Ovary (tissue), 9 donors: ENCODE results near the gene GTPBP10. TPM values are rescaled to one million over a fixed set of nuclear protein-coding genes. Genes with fewer than 3 reads are reported as not detected.

Experiments
- DNase-seq, 5 donors: peaks; one replicate each; pipeline ENCODE4 v3.0.0-alpha.2; 2019 to 2020
- H3K27ac ChIP-seq, 2 donors: fragments of 200-600 bp; one replicate each; pipeline versions ENCODE4 v1.5.1 to v1.8.0; 2019 to 2022
- H3K27me3 ChIP-seq: fragments of 200-600 bp; one replicate; pipeline ENCODE4 v1.8.0; 2022
- H3K36me3 ChIP-seq: fragments of 200-600 bp; sonication (generic); one replicate; pipeline ENCODE4 v1.5.1; 2019
- H3K4me1 ChIP-seq: one replicate; pipeline ENCODE4 v1.8.1; 2013; ENCODE audit warnings: mild to moderate bottlenecking, moderate library complexity; ENCODE audit not compliant: insufficient read depth
- H3K4me3 ChIP-seq: fragments of 200-600 bp; sonication (generic); one replicate; pipeline ENCODE4 v1.5.1; 2017
- H3K9me3 ChIP-seq, 2 donors: fragments of 200-600 bp in 1 of 2; sonication (generic) in 1 of 2; one replicate each; pipeline versions ENCODE4 v1.5.1 to v1.8.1; 2013 to 2019; ENCODE audit warnings: mild to moderate bottlenecking in 1 of 2, moderate library complexity in 1 of 2
- EP300 ChIP-seq: sonication (generic); formaldehyde crosslinking; IDR thresholded peaks from one replicate; pipeline ENCODE4 v1.6.1; 2017; ENCODE audit warnings: antibody characterized with exemption
- POLR2A ChIP-seq: fragments of 450-650 bp; IDR thresholded peaks from one replicate; pipeline ENCODE4 v1.6.1; 2017; ENCODE audit warnings: antibody characterized with exemption, mild to moderate bottlenecking, moderate library complexity
- WGBS, 3 donors: extraction: QIAGEN DNeasy Blood & Tissue Kit in 1 of 3; methylation state at CpG; one replicate each; pipeline versions ENCODE4 v1.1.5 to v1.1.7; 2013 to 2017; 5-methylcytosine and 5-hydroxymethylcytosine counted together
- intact Hi-C, 4 donors: fragments of 100-400 bp; cut with DNase I; formaldehyde crosslinking; loops; one replicate each; pipeline versions ENCODE4 v1.11.0 to v1.15.1; 2022 to 2023
- polyA plus RNA-seq, 2 donors: library from polyadenylated mRNA; stranded (reverse); fragments of 200-250 nt in 1 of 2; fragments of 350-450 nt in 1 of 2; fragmentation: Illumina TruSeq in 1 of 2; extraction: RNeasy Lipid Tissue Mini Kit (QIAGEN cat#74804) in 1 of 2; gene quantifications; one replicate each; pipeline ENCODE4 v1.2.3, GENCODE V29; 2013 to 2014
- total RNA-seq, 7 donors: library from RNA; depleted of rRNA in 2 of 7; stranded (reverse); fragments of >200 nt in 2 of 7; fragmentation: NEBNext Ultra II Directional in 3 of 7; extraction: Animal tissue kit (Norgen Biotek cat#: 25700) in 3 of 7; gene quantifications; one replicate each; pipeline versions ENCODE4 v1.1.0 to v1.2.4, GENCODE V29; 2016 to 2023
- TF ChIP-seq, protein P1 (sequence below), 3 donors: fragments of 450-650 bp in 2 of 3; fragments of 200-600 bp in 1 of 3; IDR thresholded peaks; one replicate each; pipeline versions ENCODE4 v1.5.1 to v1.8.0; 2016 to 2022; ENCODE audit warnings: antibody characterized with exemption in 3 of 3, mild to moderate bottlenecking in 1 of 3
- donor health status: DM: no; HTN: no; CAD: no; lungs with moderate emphysema.
- donor health status: DM: no; HTN: no; CAD: no.
- donor health status: Bipolar disorder and iron deficiency.
- donor health status: DM: yes; HTN: yes; CAD: no.
- donor health status: DM: no; HTN: no; CAD: no.
- donor health status: DM: yes; HTN: yes; CAD: no.

GTPBP10 gene
- total and polyA plus RNA-seq, 9 donors = 7.7 to 36.6 (median 23.0) TPM

DNA sequence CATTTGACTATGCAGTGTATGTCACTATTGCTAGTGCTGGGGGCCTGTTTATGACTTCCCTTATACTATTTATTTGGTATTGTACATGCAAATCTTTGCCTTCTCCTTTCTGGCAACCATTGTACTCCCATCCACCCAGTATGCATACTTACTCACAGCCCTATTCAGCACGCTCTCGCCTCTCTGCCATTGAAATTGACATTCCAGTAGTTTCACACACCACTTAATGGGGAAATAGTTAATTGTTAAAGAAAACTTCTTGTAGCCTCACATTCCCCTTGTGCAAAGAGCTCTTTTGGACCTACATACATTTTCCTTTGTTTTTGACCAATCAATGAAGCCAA lies 66.6 kb downstream of the GTPBP10 start:
- TF ChIP-seq, protein P1, sequence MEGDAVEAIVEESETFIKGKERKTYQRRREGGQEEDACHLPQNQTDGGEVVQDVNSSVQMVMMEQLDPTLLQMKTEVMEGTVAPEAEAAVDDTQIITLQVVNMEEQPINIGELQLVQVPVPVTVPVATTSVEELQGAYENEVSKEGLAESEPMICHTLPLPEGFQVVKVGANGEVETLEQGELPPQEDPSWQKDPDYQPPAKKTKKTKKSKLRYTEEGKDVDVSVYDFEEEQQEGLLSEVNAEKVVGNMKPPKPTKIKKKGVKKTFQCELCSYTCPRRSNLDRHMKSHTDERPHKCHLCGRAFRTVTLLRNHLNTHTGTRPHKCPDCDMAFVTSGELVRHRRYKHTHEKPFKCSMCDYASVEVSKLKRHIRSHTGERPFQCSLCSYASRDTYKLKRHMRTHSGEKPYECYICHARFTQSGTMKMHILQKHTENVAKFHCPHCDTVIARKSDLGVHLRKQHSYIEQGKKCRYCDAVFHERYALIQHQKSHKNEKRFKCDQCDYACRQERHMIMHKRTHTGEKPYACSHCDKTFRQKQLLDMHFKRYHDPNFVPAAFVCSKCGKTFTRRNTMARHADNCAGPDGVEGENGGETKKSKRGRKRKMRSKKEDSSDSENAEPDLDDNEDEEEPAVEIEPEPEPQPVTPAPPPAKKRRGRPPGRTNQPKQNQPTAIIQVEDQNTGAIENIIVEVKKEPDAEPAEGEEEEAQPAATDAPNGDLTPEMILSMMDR (IDR thresholded peaks at IDR 0.05) = no peak
- TF ChIP-seq EP300 = no peak
- TF ChIP-seq POLR2A = no peak
- Histone ChIP-seq H3K4me3 (no peak overlapping the region), H3K27ac (no peak overlapping the region), H3K9me3 (no peaks in the 10 kb centered on the region), H3K27me3 (no peaks in the 10 kb centered on the region), H3K4me1 (peaks cover 1% of the 10 kb centered on the region), H3K36me3 (no peaks in the 10 kb centered on the region)
- WGBS, 3 donors = 98 to 99% (median 99%) methylated on average over 2 of the region's 2 CpGs
- intact Hi-C loops = no loop called here
- no peak for DNase-seq

DNA sequence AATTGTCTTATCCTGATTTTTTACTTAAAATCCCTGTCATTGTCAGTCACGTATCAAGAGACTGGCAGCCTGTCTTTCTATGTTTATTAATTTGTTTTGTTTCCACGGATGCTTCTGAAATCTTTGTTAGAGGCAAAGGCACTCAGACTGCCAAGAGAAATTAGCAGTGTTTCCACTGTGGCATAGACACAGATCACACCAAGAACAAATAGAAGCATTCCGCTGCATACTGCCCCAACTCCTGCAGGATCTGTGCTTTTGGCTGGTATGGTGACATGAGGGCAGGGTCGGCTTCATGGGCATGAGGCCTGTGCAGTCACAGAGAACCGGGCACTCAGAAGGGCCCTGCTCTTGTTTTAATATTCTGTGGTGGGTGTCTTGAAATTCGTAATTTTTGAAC lies 75.1 kb downstream of the GTPBP10 start:
- DNase-seq = no peak
- no peaks in the 10 kb centered on the region for H3K27me3 ChIP-seq
- H3K4me3 ChIP-seq = no peak overlapping the region
- H3K36me3 ChIP-seq = no peaks in the 10 kb centered on the region
- intact Hi-C loops = loop anchor here in 2 of 4 donors (10.0 kb wide), 2 partner anchors 157 to 267 kb away; partner anchors contain the start of gene STEAP1 (in 2 of the 2)
- H3K4me1 ChIP-seq = no peaks in the 10 kb centered on the region
- H3K27ac ChIP-seq = no peak overlapping the region
- H3K9me3 ChIP-seq = no peaks in the 10 kb centered on the region
- TF ChIP-seq, protein P1 (IDR thresholded peaks at IDR 0.05) = no peak
- TF ChIP-seq EP300 (no peak), POLR2A (no peak)
- WGBS, 3 donors = 86 to 90% (median 87%) methylated on average over 6 of the region's 6 CpGs

DNA sequence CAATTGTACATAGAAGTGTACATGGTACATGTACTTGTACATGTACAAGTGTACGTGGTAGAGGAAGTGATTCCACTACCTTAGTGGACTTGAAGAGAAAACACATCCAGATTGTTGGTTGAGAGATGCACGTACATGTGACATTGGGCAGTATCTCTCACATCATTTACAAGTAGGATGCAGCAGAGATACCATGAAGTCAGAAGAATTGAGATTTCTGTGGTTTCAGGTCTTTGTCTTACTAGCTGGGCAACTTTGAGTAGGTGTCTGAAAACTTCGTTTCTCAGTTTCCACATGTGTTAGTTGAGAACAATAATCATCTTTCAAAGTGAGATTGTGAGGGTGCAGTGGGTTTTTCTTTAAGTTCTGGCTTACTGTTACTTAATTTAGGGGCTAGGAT lies 78.2 kb downstream of the GTPBP10 start:
- DNase-seq = no peak
- 82 to 90% (median 87%) methylated on average over 3 of the region's 3 CpGs for WGBS, 3 donors
- no peaks in the 10 kb centered on the region for H3K4me1 ChIP-seq
- H3K27me3 ChIP-seq = no peaks in the 10 kb centered on the region
- H3K9me3 ChIP-seq = no peaks in the 10 kb centered on the region
- H3K36me3 ChIP-seq = no peaks in the 10 kb centered on the region
- no peak overlapping the region for H3K4me3 ChIP-seq
- H3K27ac ChIP-seq = no peak overlapping the region
- intact Hi-C loops = loop anchor here in 2 of 4 donors (10.0 kb wide), 2 partner anchors 160 to 270 kb away; partner anchors contain the start of gene STEAP1 (in 2 of the 2)
- no peak for TF ChIP-seq POLR2A
- TF ChIP-seq, protein P1 (IDR thresholded peaks at IDR 0.05) = no peak
- no peak for TF ChIP-seq EP300

DNA sequence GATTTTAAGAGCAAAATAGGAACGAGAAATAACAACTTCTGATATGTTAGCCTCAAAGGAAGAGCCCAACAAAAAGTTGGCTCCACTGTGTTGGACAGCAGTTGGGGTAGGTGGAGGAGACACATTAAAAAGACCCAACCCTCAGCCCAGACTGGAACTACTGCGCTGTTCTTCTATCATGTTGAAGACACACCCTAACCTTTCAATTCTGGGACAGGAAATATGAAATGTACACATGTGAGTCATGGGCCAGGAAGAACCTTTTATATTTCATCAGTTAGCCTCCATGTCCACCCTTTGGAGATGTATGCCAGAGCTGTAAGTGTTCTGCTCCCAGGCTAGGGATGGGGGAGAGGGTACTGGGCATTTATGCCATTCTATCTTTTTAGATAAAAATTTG lies 78.9 kb downstream of the GTPBP10 start:
- no peak overlapping the region for H3K27ac ChIP-seq
- H3K4me1 ChIP-seq = no peaks in the 10 kb centered on the region
- no peaks in the 10 kb centered on the region for H3K27me3 ChIP-seq
- no peak for DNase-seq
- no peaks in the 10 kb centered on the region for H3K36me3 ChIP-seq
- 0 to 49% (median 45%) methylated on average over 2 of the region's 2 CpGs for WGBS, 3 donors
- H3K4me3 ChIP-seq = no peak overlapping the region
- H3K9me3 ChIP-seq = no peaks in the 10 kb centered on the region
- TF ChIP-seq, protein P1 (IDR thresholded peaks at IDR 0.05) = no peak
- TF ChIP-seq EP300 (no peak), POLR2A (no peak)
- intact Hi-C loops = loop anchor here in 2 of 4 donors (10.0 kb wide), 2 partner anchors 161 to 271 kb away; partner anchors contain the start of gene STEAP1 (in 2 of the 2)
